Suprapubic skin (tissue), 4 donors: Measurements from ENCODE around the gene ARID3A. TPM values are rescaled to one million over a fixed set of nuclear protein-coding genes. Genes with fewer than 3 reads are reported as not detected.

Experiments
- DNase-seq, 2 donors: peaks; one replicate each; pipeline ENCODE4 v3.0.0-alpha.2; 2019; ENCODE audit warnings: low spot score in 2 of 2
- H3K27ac ChIP-seq: fragments of 200-600 bp; sonication (generic); one replicate; pipeline ENCODE4 v1.5.1; 2019
- H3K27me3 ChIP-seq: fragments of 200-600 bp; sonication (generic); one replicate; pipeline ENCODE4 v1.5.1; 2019
- H3K36me3 ChIP-seq: fragments of 200-600 bp; sonication (generic); one replicate; pipeline ENCODE4 v1.5.1; 2019
- H3K4me1 ChIP-seq: fragments of 200-600 bp; sonication (generic); one replicate; pipeline ENCODE4 v1.5.1; 2019
- H3K4me3 ChIP-seq: fragments of 200-600 bp; sonication (generic); one replicate; pipeline ENCODE4 v1.5.1; 2019; ENCODE audit warnings: mild to moderate bottlenecking
- H3K9me3 ChIP-seq: fragments of 200-600 bp; sonication (generic); one replicate; pipeline ENCODE4 v1.5.1; 2019
- EP300 ChIP-seq: sonication (generic); formaldehyde crosslinking; IDR thresholded peaks from one replicate; pipeline ENCODE4 v1.6.1; 2017; ENCODE audit warnings: antibody characterized with exemption
- POLR2A ChIP-seq, 2 donors: fragments of 450-650 bp; IDR thresholded peaks; one replicate each; pipeline ENCODE4 v1.6.1; 2017; ENCODE audit warnings: antibody characterized with exemption in 2 of 2, mild to moderate bottlenecking in 2 of 2, moderate library complexity in 2 of 2
- POLR2AphosphoS5 ChIP-seq, 3 donors: sonication (generic); formaldehyde crosslinking; IDR thresholded peaks; one replicate each; pipeline ENCODE4 v1.6.1; 2017; ENCODE audit warnings: antibody characterized with exemption in 3 of 3
- WGBS: methylation state at CpG from one replicate; pipeline ENCODE4 v1.1.5; 2018; 5-methylcytosine and 5-hydroxymethylcytosine counted together
- total RNA-seq, 4 donors: library from RNA; depleted of rRNA; stranded (reverse); fragments of >200 nt; gene quantifications; one replicate each; pipeline ENCODE4 v1.1.0, GENCODE V29; 2016
- TF ChIP-seq, protein P1 (sequence below), 2 donors: fragments of 200-600 bp in 1 of 2; fragments of 450-650 bp in 1 of 2; sonication (generic) in 1 of 2; IDR thresholded peaks; one replicate each; pipeline ENCODE4 v1.5.1; 2016 to 2019; ENCODE audit warnings: antibody characterized with exemption in 2 of 2, mild to moderate bottlenecking in 1 of 2, moderate library complexity in 1 of 2

ARID3A gene
- total RNA-seq, 4 donors from 2014 or later: 4.7 to 7.5 (median 6.1) TPM

GRCh38 chr19:884420-885211, 41.2 kb upstream of the ARID3A start:
- no peaks in the 10 kb centered on the region for H3K4me1 ChIP-seq
- peaks cover 91% of the 10 kb centered on the region for H3K36me3 ChIP-seq
- WGBS: 97% methylated on average over 27 of the region's 51 CpGs
- DNase-seq: no peak
- no peaks in the 10 kb centered on the region for H3K27me3 ChIP-seq
- H3K27ac ChIP-seq: no peak overlapping the region
- TF ChIP-seq POLR2A (IDR thresholded peaks at IDR 0.05): no peak
- TF ChIP-seq, protein P1, sequence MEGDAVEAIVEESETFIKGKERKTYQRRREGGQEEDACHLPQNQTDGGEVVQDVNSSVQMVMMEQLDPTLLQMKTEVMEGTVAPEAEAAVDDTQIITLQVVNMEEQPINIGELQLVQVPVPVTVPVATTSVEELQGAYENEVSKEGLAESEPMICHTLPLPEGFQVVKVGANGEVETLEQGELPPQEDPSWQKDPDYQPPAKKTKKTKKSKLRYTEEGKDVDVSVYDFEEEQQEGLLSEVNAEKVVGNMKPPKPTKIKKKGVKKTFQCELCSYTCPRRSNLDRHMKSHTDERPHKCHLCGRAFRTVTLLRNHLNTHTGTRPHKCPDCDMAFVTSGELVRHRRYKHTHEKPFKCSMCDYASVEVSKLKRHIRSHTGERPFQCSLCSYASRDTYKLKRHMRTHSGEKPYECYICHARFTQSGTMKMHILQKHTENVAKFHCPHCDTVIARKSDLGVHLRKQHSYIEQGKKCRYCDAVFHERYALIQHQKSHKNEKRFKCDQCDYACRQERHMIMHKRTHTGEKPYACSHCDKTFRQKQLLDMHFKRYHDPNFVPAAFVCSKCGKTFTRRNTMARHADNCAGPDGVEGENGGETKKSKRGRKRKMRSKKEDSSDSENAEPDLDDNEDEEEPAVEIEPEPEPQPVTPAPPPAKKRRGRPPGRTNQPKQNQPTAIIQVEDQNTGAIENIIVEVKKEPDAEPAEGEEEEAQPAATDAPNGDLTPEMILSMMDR (IDR thresholded peaks at IDR 0.05): no peak
- no peak for TF ChIP-seq EP300
- no peak for TF ChIP-seq POLR2AphosphoS5 (IDR thresholded peaks at IDR 0.05)
- H3K4me3 ChIP-seq: no peak overlapping the region
- H3K9me3 ChIP-seq: no peaks in the 10 kb centered on the region

- Histone ChIP-seq H3K4me1 (no peaks in the 10 kb centered on the region), H3K27me3 (no peaks in the 10 kb centered on the region), H3K36me3 (peaks cover 90% of the 10 kb centered on the region), H3K9me3 (no peaks in the 10 kb centered on the region), H3K27ac (no peak overlapping the region), H3K4me3 (no peak overlapping the region)
- DNase-seq: no peak
- no peak for TF ChIP-seq POLR2A (IDR thresholded peaks at IDR 0.05)
- no peak for TF ChIP-seq EP300
- no peak for TF ChIP-seq POLR2AphosphoS5 (IDR thresholded peaks at IDR 0.05)
- TF ChIP-seq, protein P1 (IDR thresholded peaks at IDR 0.05): no peak
- 89% methylated on average over 64 of the region's 64 CpGs for WGBS
Observed at GRCh38 chr19:885536-886224, 40.2 kb upstream of the ARID3A start.

DNA sequence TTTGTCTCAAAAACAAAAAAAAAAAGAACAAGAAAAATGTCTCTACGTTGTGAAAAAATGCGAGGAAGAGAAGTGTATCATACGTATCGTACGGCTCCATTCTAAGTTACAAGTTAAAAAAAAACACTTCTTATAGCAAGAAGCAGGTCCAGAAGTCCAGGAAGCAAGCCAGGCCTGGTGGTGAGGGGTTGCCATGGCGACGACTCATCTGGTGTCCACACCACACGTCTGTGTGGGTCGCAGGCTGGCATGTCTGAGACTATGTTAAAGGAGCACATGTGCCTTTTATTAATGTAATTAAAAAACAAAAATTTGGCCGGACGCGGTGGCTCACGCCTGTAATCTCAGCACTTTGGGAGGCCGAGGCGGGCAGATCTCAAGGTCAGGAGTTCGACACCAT, 38.8 kb upstream of the ARID3A start:
- H3K4me3 ChIP-seq: no peak overlapping the region
- no peak for TF ChIP-seq POLR2AphosphoS5 (IDR thresholded peaks at IDR 0.05)
- no peak for TF ChIP-seq POLR2A (IDR thresholded peaks at IDR 0.05)
- no peak for TF ChIP-seq EP300
- TF ChIP-seq, protein P1 (IDR thresholded peaks at IDR 0.05): no peak
- peaks cover 11% of the 10 kb centered on the region for H3K4me1 ChIP-seq
- peaks cover 76% of the 10 kb centered on the region for H3K36me3 ChIP-seq
- WGBS: 86% methylated on average over 16 of the region's 16 CpGs
- H3K27ac ChIP-seq: no peak overlapping the region
- no peaks in the 10 kb centered on the region for H3K9me3 ChIP-seq
- no peaks in the 10 kb centered on the region for H3K27me3 ChIP-seq
- no peak for DNase-seq

DNA sequence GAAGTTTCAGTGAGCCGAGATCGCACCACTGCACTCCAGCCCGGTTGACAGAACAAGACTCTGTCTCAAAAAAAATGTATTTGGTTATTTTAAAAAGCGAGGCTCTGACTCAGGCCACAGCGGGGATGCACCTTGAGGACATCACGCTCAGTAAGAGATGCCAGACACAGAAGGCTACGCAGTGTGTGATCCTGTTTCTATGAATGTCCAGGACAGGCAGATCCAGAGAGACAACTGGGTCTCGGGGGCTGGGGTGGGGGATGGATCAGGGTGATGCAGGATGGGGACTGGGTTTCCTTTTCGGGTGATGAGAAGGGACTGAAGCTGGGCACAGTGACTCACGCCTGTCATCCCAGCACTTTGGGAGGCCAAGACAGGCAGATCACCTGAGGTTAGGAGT, 38.2 kb upstream of the ARID3A start:
- 88% methylated on average over 10 of the region's 10 CpGs for WGBS
- TF ChIP-seq, protein P1 (IDR thresholded peaks at IDR 0.05): no peak
- TF ChIP-seq POLR2AphosphoS5 (IDR thresholded peaks at IDR 0.05): no peak
- TF ChIP-seq POLR2A (IDR thresholded peaks at IDR 0.05): no peak
- no peak for TF ChIP-seq EP300
- H3K36me3 ChIP-seq: peaks cover 71% of the 10 kb centered on the region

More for the DNA sequence above, 38.2 kb upstream of the ARID3A start:
- Histone ChIP-seq H3K4me1 (peaks cover 16% of the 10 kb centered on the region), H3K27ac (no peak overlapping the region), H3K27me3 (no peaks in the 10 kb centered on the region), H3K4me3 (no peak overlapping the region), H3K9me3 (no peaks in the 10 kb centered on the region)
- no peak for DNase-seq
